MM.1S (cell line): ENCODE results near the gene ISLR.

Source experiments
- DNase-seq: peaks from one replicate; pipeline ENCODE4 v3.0.0-alpha.2; 2015
- H2AFZ ChIP-seq: fragments of 300-600 bp; sonication (generic); 2 replicates; pipeline ENCODE4 v1.6.0; 2016; ENCODE audit warnings: antibody characterized with exemption, low read length
- H3F3A ChIP-seq: fragments of 300-600 bp; sonication (generic); 2 replicates; pipeline ENCODE4 v1.6.1; 2016; ENCODE audit warnings: mild to moderate bottlenecking, antibody characterized with exemption, low read length, moderate library complexity, mixed read lengths; ENCODE audit not compliant: insufficient read depth
- H3K27ac ChIP-seq: fragments of 300-600 bp; sonication (generic); 2 replicates; pipeline ENCODE4 v1.5.1; 2016; ENCODE audit warnings: mild to moderate bottlenecking, low read length
- H3K27me3 ChIP-seq: fragments of 300-600 bp; sonication (generic); replicated peaks from 2 replicates; pipeline ENCODE4 v1.6.0; 2016; ENCODE audit warnings: low read length; ENCODE audit not compliant: insufficient read depth
- H3K36me3 ChIP-seq: fragments of 300-600 bp; sonication (generic); replicated peaks from 2 replicates; pipeline ENCODE4 v1.6.1; 2016; ENCODE audit warnings: mild to moderate bottlenecking, low read length, mixed read lengths; ENCODE audit not compliant: insufficient read depth
- H3K4me1 ChIP-seq: fragments of 300-600 bp; sonication (generic); 2 replicates; pipeline ENCODE4 v1.6.1; 2016; ENCODE audit warnings: low read length, mixed read lengths
- H3K4me2 ChIP-seq: fragments of 300-600 bp; sonication (generic); 2 replicates; pipeline ENCODE4 v1.6.0; 2016; ENCODE audit warnings: low read depth, low read length
- H3K4me3 ChIP-seq: fragments of 300-600 bp; sonication (generic); 2 replicates; pipeline ENCODE4 v1.5.1; 2016; ENCODE audit warnings: low read length, mixed read lengths
- H3K79me2 ChIP-seq: fragments of 300-600 bp; sonication (generic); 2 replicates; pipeline ENCODE4 v1.6.1; 2016; ENCODE audit warnings: mixed run types, low read length, mixed read lengths
- H3K9ac ChIP-seq: fragments of 300-600 bp; sonication (generic); 2 replicates; pipeline ENCODE4 v1.6.1; 2016; ENCODE audit warnings: low read length, mixed read lengths
- H3K9me2 ChIP-seq: fragments of 300-600 bp; sonication (generic); replicated peaks from 2 replicates; pipeline ENCODE4 v1.6.1; 2016; ENCODE audit warnings: mild to moderate bottlenecking, low read length, mixed read lengths; ENCODE audit not compliant: insufficient read depth
- H3K9me3 ChIP-seq: fragments of 300-600 bp; sonication (generic); replicated peaks from 2 replicates; pipeline ENCODE4 v1.6.1; 2016; ENCODE audit warnings: mild to moderate bottlenecking, low read length, mixed read lengths; ENCODE audit not compliant: insufficient read depth
- H4K20me1 ChIP-seq: fragments of 300-600 bp; sonication (generic); 2 replicates; pipeline ENCODE4 v1.6.1; 2016; ENCODE audit warnings: mild to moderate bottlenecking, low read length, moderate library complexity, mixed read lengths; ENCODE audit not compliant: insufficient read depth
- EZH2 ChIP-seq: fragments of 300-600 bp; sonication (generic); optimal IDR thresholded peaks from 2 replicates; pipeline ENCODE3; 2017; ENCODE audit warnings: low read depth, mild to moderate bottlenecking, antibody characterized with exemption, low read length, mixed read lengths
- EZH2phosphoT487 ChIP-seq: fragments of 300-600 bp; sonication (generic); IDR thresholded peaks from 2 replicates; pipeline ENCODE4 v1.6.1; 2018; ENCODE audit warnings: antibody characterized with exemption, low read length
- TF ChIP-seq, protein P1 (sequence below): fragments of 300-600 bp; sonication (generic); IDR thresholded peaks from 2 replicates; pipeline ENCODE4 v1.5.1; 2016; ENCODE audit warnings: antibody characterized with exemption, low read length, mixed read lengths

ISLR gene

GRCh38 chr15:74182131-74182530 lies 8.6 kb downstream of the ISLR start:
- no peaks in the 10 kb centered on the region for H3K9me3 ChIP-seq
- TF ChIP-seq EZH2phosphoT487 (no peak), EZH2 (no peak)
- TF ChIP-seq, protein P1, sequence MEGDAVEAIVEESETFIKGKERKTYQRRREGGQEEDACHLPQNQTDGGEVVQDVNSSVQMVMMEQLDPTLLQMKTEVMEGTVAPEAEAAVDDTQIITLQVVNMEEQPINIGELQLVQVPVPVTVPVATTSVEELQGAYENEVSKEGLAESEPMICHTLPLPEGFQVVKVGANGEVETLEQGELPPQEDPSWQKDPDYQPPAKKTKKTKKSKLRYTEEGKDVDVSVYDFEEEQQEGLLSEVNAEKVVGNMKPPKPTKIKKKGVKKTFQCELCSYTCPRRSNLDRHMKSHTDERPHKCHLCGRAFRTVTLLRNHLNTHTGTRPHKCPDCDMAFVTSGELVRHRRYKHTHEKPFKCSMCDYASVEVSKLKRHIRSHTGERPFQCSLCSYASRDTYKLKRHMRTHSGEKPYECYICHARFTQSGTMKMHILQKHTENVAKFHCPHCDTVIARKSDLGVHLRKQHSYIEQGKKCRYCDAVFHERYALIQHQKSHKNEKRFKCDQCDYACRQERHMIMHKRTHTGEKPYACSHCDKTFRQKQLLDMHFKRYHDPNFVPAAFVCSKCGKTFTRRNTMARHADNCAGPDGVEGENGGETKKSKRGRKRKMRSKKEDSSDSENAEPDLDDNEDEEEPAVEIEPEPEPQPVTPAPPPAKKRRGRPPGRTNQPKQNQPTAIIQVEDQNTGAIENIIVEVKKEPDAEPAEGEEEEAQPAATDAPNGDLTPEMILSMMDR: no peak
- no peak overlapping the region for H3K4me2 ChIP-seq
- DNase-seq: no peak
- no peaks in the 10 kb centered on the region for H3K9me2 ChIP-seq
- H3K27me3 ChIP-seq: peaks cover 85% of the 10 kb centered on the region
- H4K20me1 ChIP-seq: no peaks in the 10 kb centered on the region
- H3K36me3 ChIP-seq: no peaks in the 10 kb centered on the region
- H3K79me2 ChIP-seq: no peaks in the 10 kb centered on the region
- H3K4me1 ChIP-seq: no peaks in the 10 kb centered on the region
- H2AFZ ChIP-seq: no peak overlapping the region
- H3F3A ChIP-seq: no peaks in the 10 kb centered on the region
- H3K27ac ChIP-seq: no peak overlapping the region
- H3K9ac ChIP-seq: no peak overlapping the region
- H3K4me3 ChIP-seq: no peak overlapping the region

DNA sequence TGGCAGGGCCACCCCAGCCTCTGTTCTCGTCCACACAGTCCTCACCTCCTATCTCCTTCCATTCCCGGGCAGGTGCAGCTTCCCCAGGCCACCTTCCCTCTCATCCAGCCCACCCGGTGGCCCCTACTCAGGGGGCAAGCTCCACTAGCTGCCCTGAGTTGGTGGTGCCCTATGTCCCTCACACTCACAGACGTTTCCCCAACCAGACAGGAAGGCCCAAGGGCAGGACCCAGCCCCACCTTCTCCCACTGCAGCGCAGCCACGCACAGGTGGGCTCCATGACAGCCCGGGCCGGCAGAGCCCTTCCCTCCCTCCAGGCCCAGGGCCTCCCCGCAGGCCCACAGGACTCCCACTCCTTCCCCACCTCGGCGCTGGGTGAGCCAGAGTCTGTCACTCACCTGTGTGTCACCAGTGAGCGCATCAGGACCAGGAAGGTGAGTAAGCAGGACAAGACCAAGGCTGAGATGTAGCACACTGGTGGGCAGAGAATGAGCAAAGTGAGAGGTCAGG lies 11.1 kb downstream of the ISLR start:
- H3K36me3 ChIP-seq: no peaks in the 10 kb centered on the region
- H4K20me1 ChIP-seq: no peaks in the 10 kb centered on the region
- H3K4me3 ChIP-seq: no peak overlapping the region
- H3F3A ChIP-seq: no peaks in the 10 kb centered on the region
- H2AFZ ChIP-seq: no peak overlapping the region
- H3K79me2 ChIP-seq: no peaks in the 10 kb centered on the region
- no peaks in the 10 kb centered on the region for H3K4me1 ChIP-seq
- no peak for DNase-seq
- TF ChIP-seq EZH2phosphoT487 (no peak), EZH2 (no peak)
- no peak overlapping the region for H3K4me2 ChIP-seq
- H3K9me2 ChIP-seq: no peaks in the 10 kb centered on the region
- H3K27me3 ChIP-seq: peaks cover 91% of the 10 kb centered on the region
- no peak overlapping the region for H3K27ac ChIP-seq
- H3K9me3 ChIP-seq: no peaks in the 10 kb centered on the region
- H3K9ac ChIP-seq: no peak overlapping the region

- Histone ChIP-seq H3K36me3 (no peaks in the 10 kb centered on the region), H3K4me2 (no peak overlapping the region), H3K4me3 (no peak overlapping the region), H3K9me3 (no peaks in the 10 kb centered on the region), H3K9me2 (no peaks in the 10 kb centered on the region), H3K4me1 (no peaks in the 10 kb centered on the region), H3K79me2 (no peaks in the 10 kb centered on the region), H3K27me3 (peaks cover 97% of the 10 kb centered on the region), H3K9ac (no peak overlapping the region), H3F3A (no peaks in the 10 kb centered on the region), H4K20me1 (no peaks in the 10 kb centered on the region), H2AFZ (no peak overlapping the region), H3K27ac (no peak overlapping the region)
- DNase-seq: no peak
- no peak for TF ChIP-seq EZH2phosphoT487
- TF ChIP-seq, protein P1: no peak
- no peak for TF ChIP-seq EZH2
Measured at GRCh38 chr15:74185710-74186348, 12.3 kb downstream of the ISLR start.

- H3K9me2 ChIP-seq: no peaks in the 10 kb centered on the region
- no peaks in the 10 kb centered on the region for H3K4me1 ChIP-seq
- H3K9ac ChIP-seq: no peak overlapping the region
- H3F3A ChIP-seq: no peaks in the 10 kb centered on the region
- no peaks in the 10 kb centered on the region for H3K9me3 ChIP-seq
- H3K4me2 ChIP-seq: no peak overlapping the region
- no peak for DNase-seq
- H3K79me2 ChIP-seq: no peaks in the 10 kb centered on the region
- peaks cover 98% of the 10 kb centered on the region for H3K27me3 ChIP-seq
- no peaks in the 10 kb centered on the region for H3K36me3 ChIP-seq
- no peak overlapping the region for H2AFZ ChIP-seq
- no peak overlapping the region for H3K4me3 ChIP-seq
- no peak overlapping the region for H3K27ac ChIP-seq
- no peaks in the 10 kb centered on the region for H4K20me1 ChIP-seq
- TF ChIP-seq, protein P1: no peak
- TF ChIP-seq EZH2 (no peak), EZH2phosphoT487 (no peak)
Measured at GRCh38 chr15:74188216-74188615, 14.7 kb downstream of the ISLR start.
